BE2C (cell line): ENCODE measurements around the gene GNAS-AS1.

Source experiments
- DNase-seq: peaks from one replicate; pipeline ENCODE4 v3.0.0-alpha.2; 2020
- H3K27me3 ChIP-seq: fragments of 250-450 bp; sonication (Bioruptor Pico); 2 replicates; pipeline ENCODE4 v1.5.1; 2020; ENCODE audit warnings: mild to moderate bottlenecking
- H3K36me3 ChIP-seq: fragments of 250-450 bp; sonication (Bioruptor Pico); 2 replicates; pipeline ENCODE4 v1.5.1; 2020; ENCODE audit warnings: mild to moderate bottlenecking
- H3K4me1 ChIP-seq: fragments of 250-450 bp; sonication (Bioruptor Pico); 2 replicates; pipeline ENCODE4 v1.5.1; 2020
- H3K4me3 ChIP-seq: 2 replicates; pipeline ENCODE4 v1.5.1; 2011; ENCODE audit warnings: low read depth, low read length
- H3K9me3 ChIP-seq: fragments of 250-450 bp; sonication (Bioruptor Pico); 2 replicates; pipeline ENCODE4 v1.5.1; 2020
- TF ChIP-seq, protein P1 (sequence below): IDR thresholded peaks from 2 replicates; pipeline ENCODE4 v1.5.1; 2012; ENCODE audit warnings: mild to moderate bottlenecking, low read depth, low read length

Gene GNAS-AS1

DNA sequence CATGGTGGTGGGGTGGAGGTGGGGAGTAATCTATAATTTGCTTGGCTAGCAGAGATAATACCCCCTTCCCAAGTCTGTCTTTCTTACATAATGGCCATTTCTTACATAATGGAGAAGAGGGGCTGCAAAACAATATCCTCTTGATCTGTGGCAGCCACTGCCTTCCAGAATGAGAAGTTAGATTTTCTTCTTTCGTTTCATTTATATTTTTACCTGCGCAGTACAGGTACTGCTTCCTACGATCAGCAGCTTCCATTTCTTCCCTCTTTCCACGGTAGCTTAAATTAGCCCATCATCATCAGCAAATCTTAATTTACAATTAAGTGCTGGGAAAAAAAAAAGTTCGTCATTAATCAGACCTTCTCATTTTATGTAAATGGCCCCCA is 32.0 kb upstream of the GNAS-AS1 start:
- H3K4me3 ChIP-seq, result no peak overlapping the region
- H3K27me3 ChIP-seq, result no peaks in the 10 kb centered on the region
- no peaks in the 10 kb centered on the region for H3K36me3 ChIP-seq
- H3K9me3 ChIP-seq, result no peaks in the 10 kb centered on the region
- DNase-seq, result no peak
- TF ChIP-seq, protein P1, sequence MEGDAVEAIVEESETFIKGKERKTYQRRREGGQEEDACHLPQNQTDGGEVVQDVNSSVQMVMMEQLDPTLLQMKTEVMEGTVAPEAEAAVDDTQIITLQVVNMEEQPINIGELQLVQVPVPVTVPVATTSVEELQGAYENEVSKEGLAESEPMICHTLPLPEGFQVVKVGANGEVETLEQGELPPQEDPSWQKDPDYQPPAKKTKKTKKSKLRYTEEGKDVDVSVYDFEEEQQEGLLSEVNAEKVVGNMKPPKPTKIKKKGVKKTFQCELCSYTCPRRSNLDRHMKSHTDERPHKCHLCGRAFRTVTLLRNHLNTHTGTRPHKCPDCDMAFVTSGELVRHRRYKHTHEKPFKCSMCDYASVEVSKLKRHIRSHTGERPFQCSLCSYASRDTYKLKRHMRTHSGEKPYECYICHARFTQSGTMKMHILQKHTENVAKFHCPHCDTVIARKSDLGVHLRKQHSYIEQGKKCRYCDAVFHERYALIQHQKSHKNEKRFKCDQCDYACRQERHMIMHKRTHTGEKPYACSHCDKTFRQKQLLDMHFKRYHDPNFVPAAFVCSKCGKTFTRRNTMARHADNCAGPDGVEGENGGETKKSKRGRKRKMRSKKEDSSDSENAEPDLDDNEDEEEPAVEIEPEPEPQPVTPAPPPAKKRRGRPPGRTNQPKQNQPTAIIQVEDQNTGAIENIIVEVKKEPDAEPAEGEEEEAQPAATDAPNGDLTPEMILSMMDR, result no peak
- H3K4me1 ChIP-seq, result peaks cover 18% of the 10 kb centered on the region

- DNase-seq, result no peak
These were observed 30.5 kb upstream of the GNAS-AS1 start for GRCh38 chr20:58880994-58881752.

GRCh38 chr20:58880441-58880840 is 29.7 kb upstream of the GNAS-AS1 start:
- Histone ChIP-seq H3K36me3 (no peaks in the 10 kb centered on the region), H3K27me3 (no peaks in the 10 kb centered on the region), H3K9me3 (no peaks in the 10 kb centered on the region), H3K4me1 (peaks cover 35% of the 10 kb centered on the region), H3K4me3 (no peak overlapping the region)
- DNase-seq, result no peak
- TF ChIP-seq, protein P1, result no peak

More at GRCh38 chr20:58880994-58881752, 30.5 kb upstream of the GNAS-AS1 start:
- TF ChIP-seq, protein P1, result peak; percentile 42
- no peaks in the 10 kb centered on the region for H3K36me3 ChIP-seq
- no peaks in the 10 kb centered on the region for H3K27me3 ChIP-seq
- no peak overlapping the region for H3K4me3 ChIP-seq
- H3K4me1 ChIP-seq, result peaks cover 32% of the 10 kb centered on the region
- no peaks in the 10 kb centered on the region for H3K9me3 ChIP-seq

DNA sequence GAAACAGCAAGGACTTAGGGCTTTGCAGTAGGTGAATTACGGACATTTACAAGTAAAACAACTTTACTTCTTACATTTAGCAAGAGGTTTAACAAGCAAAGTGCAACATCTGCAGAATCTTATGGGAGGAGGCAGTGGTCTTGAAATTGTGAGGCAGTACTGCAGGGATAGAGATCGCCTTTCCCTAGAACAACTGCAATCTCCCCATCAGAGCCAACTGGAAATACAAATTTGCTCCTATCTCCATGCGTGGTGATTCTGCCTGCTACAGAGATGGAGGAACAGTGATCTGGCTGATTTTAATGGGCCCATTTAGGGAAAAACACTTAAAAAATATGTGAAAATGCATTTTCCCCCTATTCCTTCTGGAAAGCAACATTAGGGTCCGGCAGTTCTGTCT is 27.7 kb upstream of the GNAS-AS1 start:
- Histone ChIP-seq H3K4me1 (peaks cover 35% of the 10 kb centered on the region), H3K36me3 (no peaks in the 10 kb centered on the region), H3K27me3 (no peaks in the 10 kb centered on the region), H3K9me3 (no peaks in the 10 kb centered on the region), H3K4me3 (peak overlapping the region; percentile 29)
- DNase-seq, result no peak
- TF ChIP-seq, protein P1, result no peak

DNA sequence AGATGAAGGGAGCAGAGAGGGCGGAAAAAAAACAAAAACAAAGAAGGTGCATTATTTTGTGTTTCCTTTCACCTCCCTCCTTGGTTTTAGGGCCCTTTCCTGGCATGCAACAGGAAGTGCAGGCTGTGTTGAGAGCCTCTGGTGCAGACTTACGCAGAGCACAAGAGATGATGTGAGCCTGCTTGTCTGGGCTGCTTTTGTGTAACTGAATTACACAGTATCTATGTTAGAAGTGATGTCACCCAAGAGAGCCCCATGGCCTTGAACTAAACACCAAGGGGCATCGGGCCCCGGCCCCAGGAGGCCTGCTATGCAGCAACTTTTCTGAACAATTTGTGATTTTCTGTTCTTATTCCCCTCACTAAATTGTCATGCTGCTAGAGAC is 27.3 kb upstream of the GNAS-AS1 start:
- Histone ChIP-seq H3K9me3 (no peaks in the 10 kb centered on the region), H3K4me1 (peaks cover 35% of the 10 kb centered on the region), H3K36me3 (no peaks in the 10 kb centered on the region), H3K27me3 (no peaks in the 10 kb centered on the region), H3K4me3 (peak overlapping the region; percentile 29; the same call in 1 of the 2 replicates)
- TF ChIP-seq, protein P1, result no peak
- DNase-seq, result peak; percentile 71
